Measurements from ENCODE around the gene USP48. TPM values are rescaled to one million over a fixed set of nuclear protein-coding genes. Genes with fewer than 3 reads are reported as not detected.
"Not testable (repeated sequence)": the region's sequence is repeated elsewhere in the genome, so short reads cannot be mapped to it uniquely, and the experiment has no call there.

The USP48 gene
- total RNA-seq, 2 donors from 2014 or later = 72.8 to 130 TPM

- H3K4me3 Mint-ChIP-seq = peak overlapping the region; percentile 73
- H3K9me3 Mint-ChIP-seq = no peaks in the 10 kb centered on the region
- peak overlapping the region; percentile 84 to 93 for H3K27ac Mint-ChIP-seq
- peaks cover 48 to 54% of the 10 kb centered on the region in 2 donors for H3K4me1 Mint-ChIP-seq (ENCODE audit: low read depth in 2 of 2)
- no peak for ATAC-seq
- peaks cover 4% of the 10 kb centered on the region for H3K36me3 Mint-ChIP-seq
- no peak for DNase-seq (ENCODE audit: low spot score)
- H3K27me3 Mint-ChIP-seq = no peaks in the 10 kb centered on the region
Measured at GRCh38 chr1:21774835-21775549, 8.0 kb downstream of the USP48 start.

- H3K9me3 Mint-ChIP-seq = peaks cover 4% of the 10 kb centered on the region
- ATAC-seq (peak; percentile 59 to 69), DNase-seq (ENCODE audit: low spot score) (no peak)
- H3K4me3 Mint-ChIP-seq = peak overlapping the region; percentile 73
- H3K27ac Mint-ChIP-seq = peak overlapping the region; percentile 68 to 84
- peaks cover 49 to 56% of the 10 kb centered on the region in 2 donors for H3K4me1 Mint-ChIP-seq (ENCODE audit: low read depth in 2 of 2)
- H3K27me3 Mint-ChIP-seq = no peaks in the 10 kb centered on the region
- peaks cover 5% of the 10 kb centered on the region for H3K36me3 Mint-ChIP-seq
Measured at GRCh38 chr1:21773585-21773984, 9.4 kb downstream of the USP48 start.

- not testable (repeated sequence) for H3K27me3 Mint-ChIP-seq; H3K9me3 Mint-ChIP-seq; DNase-seq (ENCODE audit: low spot score); H3K36me3 Mint-ChIP-seq; ATAC-seq
- Mint-ChIP-seq H3K4me1 (ENCODE audit: low read depth in 2 of 2) (peaks cover 42 to 48% of the 10 kb centered on the region in 2 donors), H3K4me3 (peak overlapping the region; percentile 22), H3K27ac (peak overlapping the region; percentile 68 to 84)
Measured at GRCh38 chr1:21771672-21772071, 11.3 kb downstream of the USP48 start.

GRCh38 chr1:21770602-21771001 is 12.3 kb downstream of the USP48 start:
- Mint-ChIP-seq H3K4me3 (peak overlapping the region; percentile 40), H3K27ac (peak overlapping the region; percentile 89 to 94), H3K4me1 (ENCODE audit: low read depth in 2 of 2) (peaks cover 37 to 41% of the 10 kb centered on the region in 2 donors)
- H3K9me3 Mint-ChIP-seq; H3K36me3 Mint-ChIP-seq; ATAC-seq; DNase-seq (ENCODE audit: low spot score); H3K27me3 Mint-ChIP-seq: not testable (repeated sequence)

- peak overlapping the region; percentile 89 to 94 for H3K27ac Mint-ChIP-seq
Measured at GRCh38 chr1:21770201-21770600, 12.7 kb downstream of the USP48 start.

GRCh38 chr1:21767106-21767505 is 15.8 kb downstream of the USP48 start:
- H3K27me3 Mint-ChIP-seq; H3K36me3 Mint-ChIP-seq; ATAC-seq; H3K4me3 Mint-ChIP-seq; H3K9me3 Mint-ChIP-seq; DNase-seq (ENCODE audit: low spot score): not testable (repeated sequence)
- Mint-ChIP-seq H3K4me1 (ENCODE audit: low read depth in 2 of 2) (peaks cover 41 to 55% of the 10 kb centered on the region in 2 donors), H3K27ac (peak overlapping the region; percentile 89 to 94)

More at GRCh38 chr1:21770201-21770600, 12.7 kb downstream of the USP48 start:
- Mint-ChIP-seq H3K9me3 (peaks cover 4% of the 10 kb centered on the region), H3K4me3 (peak overlapping the region; percentile 40), H3K36me3 (peaks cover 5% of the 10 kb centered on the region), H3K4me1 (ENCODE audit: low read depth in 2 of 2) (peaks cover 37 to 42% of the 10 kb centered on the region in 2 donors), H3K27me3 (no peaks in the 10 kb centered on the region)
- ATAC-seq (no peak), DNase-seq (ENCODE audit: low spot score) (no peak)

GRCh38 chr1:21766210-21766609 is 16.7 kb downstream of the USP48 start:
- H3K4me3 Mint-ChIP-seq = no peak overlapping the region
- peaks cover 45 to 60% of the 10 kb centered on the region in 2 donors for H3K4me1 Mint-ChIP-seq (ENCODE audit: low read depth in 2 of 2)
- peaks cover 5% of the 10 kb centered on the region for H3K36me3 Mint-ChIP-seq
- no peak for ATAC-seq
- H3K9me3 Mint-ChIP-seq = peaks cover 4% of the 10 kb centered on the region
- H3K27ac Mint-ChIP-seq = peak overlapping the region; percentile 7 to 70
- no peaks in the 10 kb centered on the region for H3K27me3 Mint-ChIP-seq
- no peak for DNase-seq (ENCODE audit: low spot score)

GRCh38 chr1:21764615-21765423 is 18.1 kb downstream of the USP48 start:
- H3K27ac Mint-ChIP-seq = peak overlapping the region in 1 of 2 donors; percentile 70
- H3K36me3 Mint-ChIP-seq = peaks cover 5% of the 10 kb centered on the region
- peak in 1 of 2 donors; percentile 54 for ATAC-seq
- no peaks in the 10 kb centered on the region for H3K27me3 Mint-ChIP-seq
- H3K9me3 Mint-ChIP-seq = peaks cover 4% of the 10 kb centered on the region
- H3K4me3 Mint-ChIP-seq = no peak overlapping the region
- DNase-seq (ENCODE audit: low spot score) = no peak
- peaks cover 43 to 57% of the 10 kb centered on the region in 2 donors for H3K4me1 Mint-ChIP-seq (ENCODE audit: low read depth in 2 of 2)

- ATAC-seq (no peak), DNase-seq (ENCODE audit: low spot score) (no peak)
- peaks cover 2% of the 10 kb centered on the region for H3K36me3 Mint-ChIP-seq
- no peak overlapping the region for H3K4me3 Mint-ChIP-seq
- peak overlapping the region in 1 of 2 donors; percentile 77 for H3K27ac Mint-ChIP-seq
- no peaks in the 10 kb centered on the region for H3K27me3 Mint-ChIP-seq
- H3K9me3 Mint-ChIP-seq = peaks cover 1% of the 10 kb centered on the region
- peaks cover 46 to 58% of the 10 kb centered on the region in 2 donors for H3K4me1 Mint-ChIP-seq (ENCODE audit: low read depth in 2 of 2)
Measured at GRCh38 chr1:21763694-21764419, 19.1 kb downstream of the USP48 start.

GRCh38 chr1:21763236-21763635 is 19.7 kb downstream of the USP48 start:
- H3K4me1 Mint-ChIP-seq (ENCODE audit: low read depth in 2 of 2) = peaks cover 39 to 51% of the 10 kb centered on the region in 2 donors

GRCh38 chr1:21762022-21762404 is 20.9 kb downstream of the USP48 start:
- H3K27ac Mint-ChIP-seq = peak overlapping the region; percentile 30 to 77
- no peaks in the 10 kb centered on the region for H3K27me3 Mint-ChIP-seq
- H3K36me3 Mint-ChIP-seq = no peaks in the 10 kb centered on the region
- H3K4me1 Mint-ChIP-seq (ENCODE audit: low read depth in 2 of 2) = peaks cover 42 to 58% of the 10 kb centered on the region in 2 donors
- ATAC-seq (no peak), DNase-seq (ENCODE audit: low spot score) (no peak)
- no peak overlapping the region for H3K4me3 Mint-ChIP-seq
- H3K9me3 Mint-ChIP-seq = no peaks in the 10 kb centered on the region

More at GRCh38 chr1:21763236-21763635, 19.7 kb downstream of the USP48 start:
- Mint-ChIP-seq H3K9me3 (no peaks in the 10 kb centered on the region), H3K27ac (peak overlapping the region; percentile 30 to 77), H3K36me3 (no peaks in the 10 kb centered on the region), H3K4me3 (no peak overlapping the region), H3K27me3 (no peaks in the 10 kb centered on the region)
- no peak for DNase-seq (ENCODE audit: low spot score)
- ATAC-seq = no peak

- Mint-ChIP-seq H3K27me3 (no peaks in the 10 kb centered on the region), H3K36me3 (no peaks in the 10 kb centered on the region), H3K4me3 (no peak overlapping the region), H3K27ac (no peak overlapping the region), H3K9me3 (no peaks in the 10 kb centered on the region), H3K4me1 (ENCODE audit: low read depth in 2 of 2) (peaks cover 44 to 58% of the 10 kb centered on the region in 2 donors)
- no peak for DNase-seq (ENCODE audit: low spot score)
- ATAC-seq = no peak
Measured at GRCh38 chr1:21761052-21761451, 21.9 kb downstream of the USP48 start.

- H3K4me1 Mint-ChIP-seq (ENCODE audit: low read depth in 2 of 2) = peaks cover 34 to 47% of the 10 kb centered on the region in 2 donors
- DNase-seq (ENCODE audit: low spot score) (no peak), ATAC-seq (no peak)
- no peaks in the 10 kb centered on the region for H3K9me3 Mint-ChIP-seq
- H3K27ac Mint-ChIP-seq = peak overlapping the region; percentile 0 to 63
- no peaks in the 10 kb centered on the region for H3K36me3 Mint-ChIP-seq
- H3K27me3 Mint-ChIP-seq = no peaks in the 10 kb centered on the region
- no peak overlapping the region for H3K4me3 Mint-ChIP-seq
Measured at GRCh38 chr1:21759818-21760217, 23.1 kb downstream of the USP48 start.

Data from natural killer cell treated with Interleukin-12 subunit alpha and Interleukin-12 subunit beta and Interleukin-15 and Interleukin-18, amount 100 ng/mL, for 72 hours (primary cell).